H1 (cell line): ENCODE results near the gene NIPSNAP2. TPM values are rescaled to one million over a fixed set of nuclear protein-coding genes. Genes with fewer than 3 reads are reported as not detected.
"Not testable (repeated sequence)": the region's sequence is repeated elsewhere in the genome, so short reads cannot be mapped to it uniquely, and the experiment has no call there.

Source experiments
- CTCF ChIA-PET: fragments of 300-600 bp; sonication (Branson Sonifier 250); formaldehyde crosslinking; loops from one replicate; lab custom pipeline; 2021; ENCODE audit not compliant: partially characterized antibody; lab: Charles Lee
- POLR2A ChIA-PET: fragments of 300-600 bp; sonication (Branson Sonifier 250); formaldehyde crosslinking; loops from one replicate; lab custom pipeline; 2021; ENCODE audit warnings: inconsistent platforms; ENCODE audit not compliant: partially characterized antibody; lab: Charles Lee
- DNase-seq, 2 experiments: peaks; one replicate each; pipeline versions ENCODE4 v3.0.0 to v3.0.0-alpha.2; 2010 to 2022; ENCODE audit warnings: low spot score in 2 of 2, low read depth in 1 of 2, mixed read lengths in 1 of 2
- FAIRE-seq: peaks from 2 replicates; lab custom pipeline; 2011; peaks lifted over from hg19 to GRCh38; lab: Jason Lieb, UNC
- H2AFZ ChIP-seq: 2 replicates; pipeline ENCODE4 v1.8.1; 2012; ENCODE audit warnings: low read length, inconsistent platforms
- H2AK5ac ChIP-seq: 2 replicates; pipeline ENCODE4 v1.6.1; 2013; ENCODE audit warnings: low read depth, low read length
- H2BK120ac ChIP-seq: replicated peaks from 2 replicates; pipeline ENCODE3; 2013; ENCODE audit warnings: low read depth, low read length, inconsistent platforms
- H2BK12ac ChIP-seq: 2 replicates; pipeline ENCODE4 v1.6.1; 2013; ENCODE audit warnings: low read depth, low read length
- H2BK15ac ChIP-seq: 2 replicates; pipeline ENCODE4 v1.6.1; 2013; ENCODE audit warnings: low read length
- H2BK20ac ChIP-seq: 2 replicates; pipeline ENCODE4 v1.6.1; 2013; ENCODE audit warnings: low read length
- H2BK5ac ChIP-seq: 2 replicates; pipeline ENCODE4 v1.6.1; 2013; ENCODE audit warnings: low read depth, low read length
- H3K14ac ChIP-seq: 2 replicates; pipeline ENCODE4 v1.6.1; 2013; ENCODE audit warnings: inconsistent platforms; ENCODE audit not compliant: insufficient read length
- H3K18ac ChIP-seq: 2 replicates; pipeline ENCODE4 v1.6.1; 2013; ENCODE audit warnings: low read length; ENCODE audit errors: extremely low read depth
- H3K23ac ChIP-seq: 2 replicates; pipeline ENCODE4 v1.6.1; 2013; ENCODE audit warnings: inconsistent platforms; ENCODE audit not compliant: insufficient read length
- H3K23me2 ChIP-seq: 2 replicates; pipeline ENCODE4 v1.6.1; 2013; ENCODE audit warnings: low read depth, low read length
- H3K27ac ChIP-seq: 2 replicates; pipeline ENCODE4 v1.6.1; 2011; ENCODE audit warnings: low read depth, low read length, inconsistent platforms
- H3K27me3 ChIP-seq, 4 experiments: replicated peaks in 1 of 4; 1 replicate in 1 of 4; 2 replicates in 3 of 4; pipeline versions ENCODE4 v1.6.1 to v1.8.1; 2011 to 2013; ENCODE audit warnings: low read length in 3 of 4, mild to moderate bottlenecking in 3 of 4, inconsistent platforms in 2 of 4, mixed read lengths in 2 of 4, moderate library complexity in 1 of 4; ENCODE audit not compliant: control insufficient read depth in 3 of 4, insufficient read depth in 3 of 4; ENCODE audit errors: extremely low read depth in 1 of 4
- H3K36me3 ChIP-seq, 4 experiments: 2 replicates each; pipeline versions ENCODE4 v1.6.1 to v1.8.1; 2011 to 2013; ENCODE audit warnings: mild to moderate bottlenecking in 4 of 4, low read length in 3 of 4, moderate library complexity in 2 of 4, control low read depth in 1 of 4, inconsistent platforms in 1 of 4; ENCODE audit not compliant: insufficient read depth in 4 of 4, control insufficient read depth in 2 of 4
- H3K4ac ChIP-seq: replicated peaks from 2 replicates; pipeline ENCODE3; 2013; ENCODE audit warnings: low read length, low read depth, mixed read lengths, inconsistent platforms; ENCODE audit not compliant: insufficient read length
- H3K4me1 ChIP-seq, 4 experiments: replicated peaks in 1 of 4; 1 replicate in 1 of 4; 2 replicates in 3 of 4; pipeline versions ENCODE4 v1.6.1 to v1.8.1; 2011 to 2013; ENCODE audit warnings: low read length in 3 of 4, inconsistent platforms in 2 of 4, mixed read lengths in 1 of 4; ENCODE audit not compliant: insufficient read depth in 4 of 4, control insufficient read depth in 3 of 4
- H3K4me2 ChIP-seq, 2 experiments: 2 replicates each; pipeline versions ENCODE4 v1.6.1 to v1.8.1; 2011 to 2013; ENCODE audit warnings: low read depth in 2 of 2, low read length in 2 of 2, control low read depth in 1 of 2, inconsistent platforms in 1 of 2, mild to moderate bottlenecking in 1 of 2; ENCODE audit not compliant: insufficient read depth in 1 of 2
- H3K4me3 ChIP-seq, 4 experiments: fragments of 200-600, 300-600 bp in 1 of 4; sonication (generic), shearing (Covaris generic), sonication (Bioruptor Twin) in 1 of 4; 2 replicates each; pipeline versions ENCODE4 v1.5.1 to v1.8.1; 2011 to 2016; ENCODE audit warnings: low read length in 4 of 4, low read depth in 3 of 4, control low read depth in 2 of 4, inconsistent platforms in 2 of 4, mild to moderate bottlenecking in 2 of 4, mixed read lengths in 1 of 4, moderate library complexity in 1 of 4; ENCODE audit not compliant: insufficient read depth in 2 of 4; ENCODE audit errors: extremely low read depth in 1 of 4
- H3K56ac ChIP-seq: replicated peaks from 2 replicates; pipeline ENCODE3; 2013; ENCODE audit warnings: low read depth, mild to moderate bottlenecking, mixed read lengths, low read length, inconsistent platforms; ENCODE audit not compliant: insufficient read length
- H3K79me1 ChIP-seq: 2 replicates; pipeline ENCODE4 v1.6.1; 2013; ENCODE audit warnings: low read depth, low read length, control low read depth
- H3K79me2 ChIP-seq, 2 experiments: 2 replicates each; pipeline versions ENCODE4 v1.6.1 to v1.8.1; 2012 to 2013; ENCODE audit warnings: low read length in 2 of 2, mild to moderate bottlenecking in 2 of 2, inconsistent platforms in 1 of 2; ENCODE audit not compliant: insufficient read depth in 2 of 2, control insufficient read depth in 1 of 2
- H3K9ac ChIP-seq, 4 experiments: replicated peaks in 1 of 4; 1 replicate in 1 of 4; 2 replicates in 3 of 4; pipeline versions ENCODE4 v1.6.1 to v1.8.1; 2011 to 2013; ENCODE audit warnings: low read depth in 3 of 4, low read length in 3 of 4, control low read depth in 2 of 4, mild to moderate bottlenecking in 2 of 4, moderate library complexity in 2 of 4, inconsistent platforms in 1 of 4; ENCODE audit errors: extremely low read depth in 1 of 4
- H3K9me3 ChIP-seq, 2 experiments: 2 replicates each; pipeline versions ENCODE4 v1.6.1 to v1.8.1; 2012 to 2013; ENCODE audit warnings: mild to moderate bottlenecking in 2 of 2, moderate library complexity in 2 of 2, control low read depth in 1 of 2, inconsistent platforms in 1 of 2, low read depth in 1 of 2, low read length in 1 of 2, mixed read lengths in 1 of 2; ENCODE audit not compliant: insufficient read depth in 2 of 2
- H4K20me1 ChIP-seq, 2 experiments: replicated peaks in 1 of 2; 2 replicates each; pipeline versions ENCODE3 to v1.8.1; 2011 to 2013; ENCODE audit warnings: inconsistent platforms in 2 of 2, low read length in 2 of 2, mild to moderate bottlenecking in 1 of 2; ENCODE audit not compliant: insufficient read depth in 2 of 2, control insufficient read depth in 1 of 2
- H4K5ac ChIP-seq: 2 replicates; pipeline ENCODE4 v1.6.1; 2013; ENCODE audit warnings: low read length, low read depth, mixed read lengths, inconsistent platforms; ENCODE audit not compliant: insufficient read length
- H4K8ac ChIP-seq: 2 replicates; pipeline ENCODE4 v1.8.0; 2013; ENCODE audit warnings: mild to moderate bottlenecking, moderate library complexity, low read length, inconsistent platforms; ENCODE audit not compliant: insufficient read depth; ENCODE audit errors: extremely low read depth
- H4K91ac ChIP-seq: replicated peaks from 2 replicates; pipeline ENCODE3; 2013; ENCODE audit warnings: low read length, mixed read lengths, inconsistent platforms; ENCODE audit not compliant: insufficient read length
- WGBS, 2 experiments: shearing (Covaris generic) in 1 of 2; methylation state at CpG; one replicate each; pipeline versions ENCODE4 v1.1.6 to v1.1.7; 2013 to 2015; ENCODE audit warnings: low lambda C conversion rate in 2 of 2, mixed read lengths in 2 of 2, inconsistent platforms in 1 of 2, low coverage in 1 of 2, missing lambda C conversion rate in 1 of 2; ENCODE audit not compliant: insufficient replicate concordance in 2 of 2, insufficient coverage in 1 of 2, insufficient read length in 1 of 2; ENCODE audit errors: extremely low coverage in 1 of 2, missing lambda C conversion rate in 1 of 2; 5-methylcytosine and 5-hydroxymethylcytosine counted together
- polyA plus RNA-seq, 7 experiments: library from polyadenylated mRNA; depleted of rRNA in 3 of 7; stranded (reverse) in 5 of 7; unstranded in 2 of 7; fragments of >200 nt in 5 of 7; fragments of 200-250 nt in 2 of 7; gene quantifications; 1 replicate in 5 of 7; 2 replicates in 1 of 7; 4 replicates in 1 of 7; pipeline versions ENCODE4 v1.2.1 to v1.2.3, GENCODE V29; 2011 to 2013; ENCODE audit warnings: missing spikeins in 2 of 7, mixed read lengths in 2 of 7
- total RNA-seq: library from RNA; stranded (reverse); fragmentation: NEBNext Ultra II Directional; extraction: Animal tissue kit (Norgen Biotek cat#: 25700); gene quantifications from 2 replicates; pipeline ENCODE4 v1.2.1, GENCODE V29; 2021

Gene NIPSNAP2
- total and polyA plus RNA-seq, 2 of the 8 experiments (the other 6 are each of a cell fraction or from before 2014, with no cell fraction given): 31.1 to 45.2 TPM

GRCh38 chr7:56017015-56017414 lies 52.6 kb downstream of the NIPSNAP2 start:
- not testable (repeated sequence) for H4K20me1 ChIP-seq, H3K79me1 ChIP-seq, H4K5ac ChIP-seq, H2BK12ac ChIP-seq, H3K27me3 ChIP-seq, H4K91ac ChIP-seq, H3K23me2 ChIP-seq, H3K9me3 ChIP-seq, H3K9ac ChIP-seq, H3K56ac ChIP-seq, H3K4me3 ChIP-seq, H2AK5ac ChIP-seq, H3K4me1 ChIP-seq, H2BK120ac ChIP-seq, DNase-seq, H3K27ac ChIP-seq, H2AFZ ChIP-seq, H3K18ac ChIP-seq, H3K23ac ChIP-seq, H3K79me2 ChIP-seq, H2BK5ac ChIP-seq, H2BK20ac ChIP-seq, H3K14ac ChIP-seq, H4K8ac ChIP-seq, H3K4ac ChIP-seq, FAIRE-seq, H3K4me2 ChIP-seq, H2BK15ac ChIP-seq
- ChIA-PET POLR2A (interaction anchor here (1.4 to 40.8 kb wide), 3 partner anchors 9 to 37 kb away, joined by 4 to 869 read pairs (median 36); partner anchors contain the start of genes CCT6A, PSPH and SUMF2), CTCF (interaction anchor here (0.6 to 2.0 kb wide), 3 partner anchors 10 to 13 kb away, joined by 3 to 8 read pairs (median 3); no protein-coding TSS in a partner anchor)
- H3K36me3 ChIP-seq: peaks cover 3 to 62% (median 34%) of the 10 kb centered on the region in 4 experiments; a peak in 6 of 8 replicates
- WGBS, 2 experiments: 96% methylated on average over 3 of the region's 3 CpGs; no CpG with 5 or more reads in 1 of the 2 experiments
